DMS153 treated with DMSO at 0.1 percent for 48 hours (cell line): ENCODE results near the gene MAGEB5.
"Not testable (repeated sequence)": the region's sequence is repeated elsewhere in the genome, so short reads cannot be mapped to it uniquely, and the experiment has no call there.

Experiments used
- DNase-seq: peaks from one replicate; lab custom pipeline; 2025; ENCODE audit not compliant: unreplicated experiment; lab: John Stamatoyannopoulos, UW

MAGEB5 gene

GRCh38 chrX:26215869-26216268, at the start of gene MAGEB5:
Gene MAGEB5, plus strand, starts transcription at chrX:26216169. Its CDS starts 1,133 bp downstream, at chrX:26217302.
- DNase-seq: no peak

GRCh38 chrX:26192204-26192603, 23.8 kb upstream of the MAGEB5 start, which contains the start of gene MAGEB6:
Gene MAGEB6, plus strand, starts transcription at chrX:26192440. Its CDS starts 1,407 bp downstream, at chrX:26193847.
- DNase-seq: no peak

- no peak for DNase-seq
Measured at GRCh38 chrX:26203561-26203960, 12.4 kb upstream of the MAGEB5 start.

GRCh38 chrX:26204717-26205116, 11.3 kb upstream of the MAGEB5 start:
- DNase-seq: not testable (repeated sequence)

GRCh38 chrX:26208012-26208411, 8.0 kb upstream of the MAGEB5 start:
- DNase-seq: no peak

GRCh38 chrX:26219351-26219750, 3.4 kb downstream of the MAGEB5 start:
- DNase-seq: no peak

- no peak for DNase-seq
Measured at GRCh38 chrX:26234177-26234576, 18.2 kb downstream of the MAGEB5 start.

GRCh38 chrX:26253526-26253925, 37.6 kb downstream of the MAGEB5 start:
- DNase-seq: no peak

- DNase-seq: no peak
Measured at GRCh38 chrX:26254436-26254835, 38.5 kb downstream of the MAGEB5 start.

GRCh38 chrX:26262121-26262523, 46.2 kb downstream of the MAGEB5 start:
- DNase-seq: no peak
